ENCODE data around the gene MZT2B.
A peak's percentile ranks its signal among the peaks of the same experiment; 100 is the strongest.
"Not testable (repeated sequence)": the region's sequence is repeated elsewhere in the genome, so short reads cannot be mapped to it uniquely, and the experiment has no call there.

MZT2B gene

DNA sequence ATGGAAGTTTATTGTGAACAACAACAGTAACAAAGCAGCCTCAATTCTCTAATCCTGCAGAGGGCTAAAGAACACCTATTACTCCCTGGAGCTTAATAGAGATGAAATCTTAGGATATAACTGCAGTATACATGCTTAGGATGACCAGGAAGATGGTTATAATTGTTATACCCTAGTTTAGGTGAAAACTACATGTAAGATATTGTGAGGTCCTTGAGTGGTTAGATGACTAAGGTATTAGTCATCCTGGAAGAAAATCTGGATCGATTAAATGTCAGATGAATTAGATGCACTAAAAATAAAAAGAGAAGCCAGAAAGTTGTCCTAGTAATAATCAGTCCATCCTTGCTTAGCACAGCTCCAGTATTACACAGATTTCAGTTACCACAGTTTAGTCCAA lies 38.4 kb downstream of the MZT2B start:
- not testable (repeated sequence) for DNase-seq

DNA sequence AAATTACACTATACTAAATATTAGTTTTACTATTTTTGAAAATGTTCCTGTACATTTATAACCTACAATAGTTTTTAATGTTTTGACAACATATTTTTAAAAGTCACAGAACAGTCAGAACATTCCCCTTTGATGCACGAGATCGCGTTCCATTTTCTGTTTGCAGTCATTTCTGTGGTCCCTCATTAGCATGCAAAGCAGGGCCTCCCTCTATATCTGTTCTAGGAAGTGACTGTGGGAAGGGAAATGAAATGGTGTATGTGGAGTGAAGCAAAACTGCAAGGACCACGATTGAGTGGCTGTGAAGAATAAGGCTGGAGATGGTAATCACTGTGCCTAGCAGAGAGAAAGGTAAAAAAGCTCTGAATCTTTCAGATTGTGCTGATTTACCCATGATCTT lies 40.5 kb downstream of the MZT2B start:
- not testable (repeated sequence) for DNase-seq

DNA sequence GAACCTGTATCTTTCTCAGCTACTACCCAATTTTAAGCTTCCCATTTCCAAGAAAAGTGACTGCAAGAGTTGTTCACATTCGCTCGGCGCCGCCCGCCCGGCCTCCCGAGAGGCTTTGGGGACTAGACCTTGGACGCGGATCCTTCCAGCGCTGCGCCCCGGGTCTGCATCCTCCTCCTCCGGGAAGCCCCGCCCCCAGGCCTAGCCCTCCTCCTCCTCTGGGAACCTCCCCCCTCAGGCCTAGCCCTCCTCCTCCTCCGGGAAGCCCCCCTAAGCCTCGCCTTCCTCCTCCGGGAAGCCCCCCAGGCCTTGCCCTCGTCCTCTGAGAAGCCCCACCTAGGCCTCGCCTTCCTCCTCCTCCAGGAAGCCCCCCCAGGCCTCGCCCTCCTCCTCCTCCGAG lies 45.9 kb downstream of the MZT2B start:
- not testable (repeated sequence) for DNase-seq

DNA sequence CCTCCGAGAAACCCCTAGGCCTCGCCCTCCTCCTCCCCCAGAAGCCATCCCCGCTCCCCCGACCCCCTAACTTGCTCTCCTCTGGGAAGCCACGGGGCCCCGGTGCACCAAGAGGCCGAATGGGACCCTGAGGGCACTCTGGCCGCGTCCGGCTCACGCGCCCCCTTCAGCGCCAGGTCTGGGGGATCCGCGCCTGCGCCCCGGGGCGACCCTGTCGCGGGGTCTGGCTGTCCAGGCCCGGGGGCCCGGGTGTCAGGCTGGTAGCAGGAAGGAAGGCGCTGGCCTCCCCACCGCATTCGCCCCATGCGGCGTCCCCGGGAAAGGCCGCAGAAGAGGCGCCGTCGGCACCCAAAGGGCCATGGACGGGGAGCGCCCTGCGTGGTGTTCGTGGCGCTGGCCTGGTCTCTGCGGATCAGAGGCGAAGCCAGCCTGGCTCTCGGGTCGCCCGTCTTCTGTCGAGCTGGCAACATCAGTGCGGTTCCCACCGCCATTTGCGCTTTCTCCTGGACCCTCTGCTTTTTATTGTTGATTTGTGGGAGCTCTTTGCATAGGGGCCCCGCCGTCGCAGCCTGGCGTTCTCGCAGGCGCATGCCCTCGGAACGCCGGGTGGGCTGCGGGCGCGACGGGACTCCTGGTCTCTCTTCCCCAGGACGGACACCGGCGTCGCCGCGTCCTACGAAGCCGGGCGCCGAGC lies 46.6 kb downstream of the MZT2B start:
- DNase-seq, result not testable (repeated sequence)

DNA sequence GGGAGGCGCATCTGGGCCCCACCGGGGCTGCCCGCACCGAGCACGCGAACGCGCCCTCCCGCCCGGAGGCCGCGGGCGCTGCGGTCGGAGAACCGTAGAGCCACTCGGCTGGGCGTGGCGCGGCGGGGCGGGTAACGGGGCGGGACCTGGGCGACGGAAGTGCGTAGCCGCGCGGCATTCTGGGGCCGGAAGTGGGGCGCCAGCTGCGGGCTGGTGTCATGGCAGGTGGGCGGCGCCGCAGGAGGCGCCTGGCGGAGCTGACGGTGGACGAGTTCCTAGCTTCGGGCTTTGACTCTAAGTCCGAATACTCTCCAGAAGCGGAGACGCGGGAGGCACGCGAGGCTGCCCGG lies 47.1 kb downstream of the MZT2B start:
- peak; percentile 27 for DNase-seq

DNA sequence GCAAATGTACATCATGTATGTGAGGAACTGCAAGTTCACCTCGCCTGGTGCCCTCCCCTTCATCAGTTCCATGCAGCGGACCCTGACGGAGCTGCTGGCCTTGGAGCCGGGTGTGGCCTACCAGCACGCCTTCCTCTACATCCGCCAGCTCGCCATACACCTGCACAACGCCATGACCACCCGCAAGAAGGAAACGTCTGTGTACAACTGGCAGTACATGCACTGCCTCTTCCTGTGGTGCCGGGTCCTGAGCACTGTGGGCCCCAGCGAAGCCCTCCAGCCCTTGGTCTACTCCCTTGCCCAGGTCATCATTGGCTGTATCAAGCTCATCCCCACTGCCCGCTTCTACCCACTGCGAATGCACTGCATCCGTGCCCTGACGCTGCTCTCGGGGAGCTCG lies 48.3 kb downstream of the MZT2B start:
- not testable (repeated sequence) for DNase-seq

DNA sequence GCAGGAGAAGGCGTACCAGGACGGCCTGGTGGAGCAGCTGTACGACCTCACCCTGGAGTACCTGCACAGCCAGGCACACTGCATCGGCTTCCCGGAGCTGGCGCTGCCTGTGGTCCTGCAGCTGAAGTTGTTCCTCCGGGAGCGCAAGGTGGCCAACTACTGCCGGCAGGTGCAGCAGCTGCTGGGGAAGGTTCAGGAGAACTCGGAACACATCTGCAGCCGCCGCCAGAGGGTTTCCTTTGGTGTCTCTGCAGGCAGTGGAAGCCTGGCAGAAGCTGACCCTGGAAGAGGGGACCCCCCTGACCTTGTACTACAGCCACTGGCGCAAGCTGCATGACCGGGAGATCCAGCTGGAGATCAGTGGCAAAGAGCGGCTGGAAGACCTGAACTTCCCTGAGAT lies 48.8 kb downstream of the MZT2B start:
- not testable (repeated sequence) for DNase-seq

DNA sequence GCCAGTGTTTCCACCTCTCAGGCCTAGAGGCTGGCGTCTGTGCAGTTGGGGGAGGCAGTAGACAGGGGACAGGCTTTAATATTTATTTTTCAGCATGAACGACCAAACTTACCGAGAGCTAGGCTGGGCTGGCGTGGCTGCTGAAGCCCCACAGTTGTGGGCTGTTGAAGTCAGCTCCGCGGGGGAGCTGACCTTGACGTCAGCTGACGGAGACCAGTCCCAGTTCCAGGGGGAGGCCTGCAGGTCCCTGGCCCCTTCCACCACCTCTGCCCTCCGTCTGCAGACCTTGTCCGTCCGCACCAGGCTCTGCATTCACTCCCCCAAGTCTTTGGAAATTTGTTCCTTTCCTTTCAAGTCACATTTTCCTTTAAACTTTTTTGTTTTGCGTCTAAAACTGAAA lies 49.6 kb downstream of the MZT2B start:
- no peak for DNase-seq

DNA sequence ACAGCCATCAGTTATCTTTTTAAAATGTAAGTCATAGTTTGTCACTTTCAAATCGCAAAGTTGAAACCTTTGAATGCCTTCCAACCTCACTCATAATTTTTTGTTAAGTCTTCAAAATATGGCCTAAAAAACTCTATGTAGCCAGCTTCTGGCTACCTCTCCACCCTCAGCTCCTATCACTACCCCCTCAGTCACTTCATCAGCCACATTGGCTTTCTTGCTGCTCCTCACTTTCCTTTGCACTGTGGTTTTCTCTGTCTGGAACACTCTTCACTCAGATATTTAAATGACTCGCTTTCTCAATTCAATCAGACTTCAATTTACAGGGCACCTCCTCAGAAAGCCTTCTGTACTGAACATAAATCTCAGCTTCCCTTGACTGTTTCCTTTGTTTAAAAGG lies 51.0 kb downstream of the MZT2B start:
- not testable (repeated sequence) for DNase-seq

DNA sequence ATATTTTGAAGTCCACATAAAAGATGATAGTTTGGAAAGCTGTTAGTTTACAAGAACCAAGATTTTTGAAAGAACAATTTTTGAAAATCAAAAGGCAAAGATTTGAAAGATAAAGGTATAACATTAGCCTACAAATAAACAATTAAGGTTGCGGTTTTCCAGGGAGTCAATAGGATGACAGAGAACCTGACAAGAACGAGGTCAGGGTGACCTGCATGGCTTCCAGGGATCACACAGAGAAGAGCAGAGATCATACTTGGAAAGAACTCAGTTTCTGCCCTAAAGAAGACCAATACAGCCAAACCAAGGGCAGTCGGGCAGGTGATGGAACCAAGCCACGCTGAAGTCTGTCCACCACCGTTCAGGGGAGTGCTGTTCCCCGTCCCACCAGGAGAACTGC lies 57.5 kb downstream of the MZT2B start:
- DNase-seq, result not testable (repeated sequence)

Measured in CD4-positive, alpha-beta T cell treated with Interleukin-6 for 4 hours (primary cell).